CD4-positive, alpha-beta T cell treated with Interleukin-2 at 100 ng/mL for 4 hours (primary cell): Measurements from ENCODE around the gene MEF2C.
"Not testable (repeated sequence)": the region's sequence is repeated elsewhere in the genome, so short reads cannot be mapped to it uniquely, and the experiment has no call there.

ENCODE experiments used
- DNase-seq: peaks from one replicate; pipeline ENCODE4 v3.0.0-alpha.2; 2020; ENCODE audit warnings: low spot score

The MEF2C gene

DNA sequence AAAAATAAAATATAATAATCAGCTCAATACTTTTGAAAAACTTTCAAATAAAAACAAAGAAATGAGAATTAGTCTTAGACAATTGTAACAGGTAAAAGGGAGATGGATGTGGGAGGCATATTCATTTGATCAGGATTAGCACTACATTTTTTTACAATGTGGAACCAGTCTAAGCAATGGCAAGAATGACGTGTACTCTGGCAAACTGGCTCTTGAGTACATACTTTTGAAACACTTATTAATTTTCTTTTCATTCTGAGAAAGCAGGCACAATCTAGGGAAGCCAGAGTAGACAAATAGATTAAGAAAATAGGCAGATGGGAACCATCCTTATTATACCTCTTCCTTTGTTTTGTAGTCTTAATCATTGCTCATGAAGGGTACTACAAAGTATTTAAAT lies 79.7 kb downstream of the MEF2C start:
- no peak for DNase-seq

DNA sequence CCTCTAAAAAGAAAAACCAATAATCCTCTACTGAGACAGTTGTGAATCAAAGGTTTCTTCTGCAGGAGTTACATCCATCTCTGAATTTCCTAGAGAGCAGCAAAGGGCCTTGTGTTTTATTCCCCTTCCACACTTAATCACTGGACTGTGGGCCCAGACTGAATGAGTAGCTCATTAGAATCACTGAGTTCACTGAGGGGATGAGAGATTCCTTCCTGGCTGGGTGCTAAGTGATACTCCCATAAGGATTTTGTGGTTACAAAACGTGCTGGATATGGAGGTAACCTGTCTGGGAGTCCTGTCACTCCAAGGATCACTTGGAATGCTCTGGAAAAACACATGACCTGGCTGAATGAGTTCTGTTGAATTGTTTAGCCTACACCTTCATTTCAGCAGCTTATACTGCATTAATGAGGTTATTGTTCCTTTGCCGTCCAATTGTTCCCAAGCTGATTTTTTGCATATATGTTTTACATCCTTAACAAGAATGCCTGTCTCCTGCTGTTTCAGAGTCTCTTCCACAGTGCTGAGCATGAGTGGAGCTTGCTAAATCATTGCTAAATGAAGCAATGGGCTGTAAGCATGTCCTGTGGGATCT lies 82.9 kb downstream of the MEF2C start:
- DNase-seq: no peak

DNA sequence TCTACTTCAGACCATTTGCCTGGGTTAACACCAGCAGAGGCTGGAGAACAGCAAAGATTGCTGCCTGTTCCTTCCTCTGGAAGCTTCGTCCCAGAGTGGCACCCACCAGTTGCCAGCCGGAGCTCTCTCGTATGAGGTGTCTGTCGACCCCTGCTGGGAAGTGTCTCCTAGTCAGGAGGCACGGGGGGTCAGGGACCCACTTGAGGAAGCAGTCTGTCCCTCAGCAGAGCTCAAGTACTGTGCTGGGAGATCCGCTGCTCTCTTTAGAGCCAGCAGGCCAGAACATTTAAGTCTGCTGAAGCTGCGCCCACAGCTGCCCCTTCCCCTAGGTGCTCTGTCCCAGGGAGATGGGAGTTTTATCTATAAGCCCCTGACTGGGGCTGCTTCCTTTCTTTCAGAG lies 84.1 kb downstream of the MEF2C start:
- DNase-seq: not testable (repeated sequence)

DNA sequence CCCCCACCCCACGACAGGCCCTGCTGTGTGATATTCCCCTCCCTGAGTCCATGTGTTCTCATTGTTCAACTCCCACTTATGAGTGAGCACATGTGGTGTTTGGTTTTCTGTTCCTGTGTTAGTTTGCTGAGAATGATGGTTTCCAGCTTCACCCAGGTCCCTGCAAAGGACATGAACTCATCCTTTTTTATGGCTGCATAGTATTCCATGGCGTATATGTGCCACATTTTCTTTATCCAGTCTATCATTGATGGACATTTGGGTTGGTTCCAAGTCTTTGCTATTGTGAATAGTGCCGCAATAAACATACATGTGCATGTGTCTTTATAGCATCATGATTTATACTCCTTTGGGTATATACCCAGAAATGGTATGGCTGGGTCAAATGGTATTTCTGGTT lies 89.2 kb downstream of the MEF2C start:
- not testable (repeated sequence) for DNase-seq

DNA sequence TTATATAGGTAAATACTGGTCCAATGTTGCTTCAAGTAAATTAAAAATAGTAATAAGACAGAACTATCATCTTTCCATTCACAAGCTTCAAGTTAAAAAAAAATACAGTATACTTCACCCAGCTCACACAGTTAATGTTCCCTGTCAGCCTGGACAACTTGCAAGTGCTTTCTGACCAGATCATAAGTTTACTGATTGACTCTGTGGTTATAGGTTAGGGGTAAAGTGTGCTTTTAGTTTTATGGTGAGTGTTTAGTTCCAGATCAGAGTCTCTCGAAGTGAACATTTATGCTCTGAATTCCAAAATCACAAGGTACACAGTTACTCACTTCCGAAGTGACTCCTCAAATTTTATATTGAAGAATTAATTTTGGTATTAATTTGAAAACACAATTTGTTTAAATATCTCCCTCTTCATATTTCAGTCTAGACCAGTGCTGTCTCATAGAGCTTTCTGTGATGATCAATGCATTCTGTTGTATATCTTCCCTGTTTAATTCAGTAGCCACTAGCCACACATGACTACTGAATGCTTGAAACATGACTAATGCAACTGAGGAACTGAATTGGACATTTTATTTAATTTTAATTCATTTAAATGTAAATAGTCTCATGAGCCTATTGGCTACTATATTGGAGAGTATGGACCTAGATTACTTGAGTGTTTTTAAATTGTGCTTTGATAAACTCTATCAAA lies 90.7 kb downstream of the MEF2C start:
- no peak for DNase-seq

DNA sequence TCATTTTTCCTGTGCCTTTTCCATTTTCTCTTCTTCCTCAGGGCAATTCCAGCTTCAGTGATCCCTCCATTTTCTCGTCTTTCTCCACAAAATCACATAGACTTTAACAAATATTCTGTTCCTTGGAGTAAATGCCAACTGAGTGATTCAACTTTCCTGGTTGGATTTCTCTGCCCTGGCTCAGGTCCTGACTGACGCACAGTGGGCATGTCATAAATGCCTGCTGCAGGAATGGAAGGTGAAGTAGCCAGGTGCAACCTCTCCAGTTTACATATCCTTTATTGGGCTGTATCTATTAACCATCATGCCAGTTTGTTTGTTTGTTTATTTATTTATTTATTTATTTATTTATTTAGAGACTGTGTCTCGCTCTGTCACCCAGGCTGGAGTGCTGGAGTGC lies 95.1 kb downstream of the MEF2C start:
- DNase-seq: no peak

DNA sequence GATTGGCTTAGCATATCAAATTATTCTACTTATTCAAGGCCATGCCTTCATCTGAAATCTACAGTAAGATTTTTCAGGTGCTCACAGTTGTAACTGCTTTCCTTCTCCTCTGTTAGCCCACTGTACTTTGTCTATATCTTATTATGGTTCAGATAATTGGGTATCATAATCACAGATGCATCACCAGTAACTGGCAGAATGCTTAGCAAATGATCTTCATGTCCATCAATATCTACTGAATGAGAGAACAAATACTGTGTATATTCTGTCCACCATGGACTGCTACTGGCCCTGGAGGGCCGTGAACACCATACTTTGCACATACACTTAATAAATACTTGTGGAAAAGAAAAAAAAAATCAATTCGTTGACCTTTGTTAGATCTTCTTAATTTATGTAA lies 96.2 kb downstream of the MEF2C start:
- DNase-seq: no peak

DNA sequence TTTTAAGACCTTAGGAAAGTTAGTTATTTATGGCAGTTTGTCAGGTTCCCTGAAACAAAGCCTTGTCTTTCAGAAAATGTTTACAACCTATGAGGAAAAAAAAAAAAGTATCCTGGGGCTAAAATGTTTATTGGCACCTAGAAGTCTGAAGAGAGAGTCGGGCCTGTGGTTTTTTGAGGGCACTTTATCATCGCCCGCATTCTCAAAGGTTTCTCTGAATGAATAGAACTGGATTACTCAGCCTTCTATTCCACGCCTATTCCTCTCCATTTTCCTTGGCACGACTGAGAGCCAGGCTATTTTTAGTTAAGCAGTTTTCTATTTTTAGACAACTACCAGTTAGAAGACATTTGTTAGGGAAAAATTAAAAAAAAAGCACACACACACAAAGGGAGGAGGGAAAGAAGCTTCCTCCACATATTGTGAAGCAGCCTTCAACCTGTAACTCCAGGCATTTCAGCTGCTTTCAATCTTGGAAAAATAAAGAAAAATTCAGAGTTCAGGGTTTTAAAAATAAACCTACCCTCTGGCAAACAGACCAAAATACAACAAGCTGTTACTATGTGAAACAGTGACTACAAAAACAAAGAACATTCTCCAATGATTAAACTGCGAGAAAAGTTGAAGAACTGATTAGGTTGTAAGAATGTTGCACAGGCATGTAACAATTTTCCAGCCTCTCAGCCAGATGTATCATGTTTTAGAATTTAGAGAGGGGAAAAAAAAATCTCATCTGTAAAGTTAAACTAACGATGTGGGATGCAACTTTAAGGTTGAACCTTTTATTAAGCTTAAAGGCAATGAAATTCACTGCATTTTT lies 97.0 kb downstream of the MEF2C start:
- DNase-seq: no peak

DNA sequence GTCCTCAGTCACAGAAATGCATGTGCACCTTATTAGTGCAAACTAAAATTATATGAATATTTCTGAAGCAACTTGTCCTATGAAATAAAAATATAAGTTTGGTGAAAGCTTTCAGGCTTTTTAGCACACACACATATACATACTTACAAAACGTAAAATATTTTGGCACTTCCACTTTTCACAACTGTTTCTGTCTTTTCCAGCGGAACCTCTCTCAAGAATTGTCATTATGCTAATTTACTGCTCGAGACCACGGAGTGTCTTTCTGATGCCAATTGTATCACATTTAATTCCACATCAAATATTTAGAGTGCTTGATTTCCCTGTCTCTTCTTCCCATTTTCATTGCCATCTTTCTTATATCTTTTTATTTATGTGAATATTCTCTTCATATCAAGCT lies 100.4 kb downstream of the MEF2C start:
- DNase-seq: no peak

DNA sequence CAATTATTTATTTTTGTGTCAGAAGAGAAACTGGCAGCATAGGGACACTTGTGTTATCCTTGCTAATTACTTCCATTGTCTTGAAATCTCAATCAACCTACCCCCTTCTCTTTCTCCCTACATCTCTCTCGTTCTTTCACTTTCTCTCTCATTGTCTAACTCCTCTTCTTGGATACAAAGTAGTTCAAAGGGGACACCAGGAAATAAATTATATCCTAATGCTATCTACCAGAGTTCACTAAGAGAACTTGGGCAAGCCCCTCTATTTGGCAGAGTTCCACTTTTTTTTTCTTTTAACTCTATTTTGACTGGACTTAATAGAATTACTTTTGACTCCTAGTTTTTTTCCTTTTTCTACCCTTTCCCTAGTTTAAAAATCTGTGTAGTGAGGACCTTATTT lies 102.2 kb downstream of the MEF2C start:
- no peak for DNase-seq

DNA sequence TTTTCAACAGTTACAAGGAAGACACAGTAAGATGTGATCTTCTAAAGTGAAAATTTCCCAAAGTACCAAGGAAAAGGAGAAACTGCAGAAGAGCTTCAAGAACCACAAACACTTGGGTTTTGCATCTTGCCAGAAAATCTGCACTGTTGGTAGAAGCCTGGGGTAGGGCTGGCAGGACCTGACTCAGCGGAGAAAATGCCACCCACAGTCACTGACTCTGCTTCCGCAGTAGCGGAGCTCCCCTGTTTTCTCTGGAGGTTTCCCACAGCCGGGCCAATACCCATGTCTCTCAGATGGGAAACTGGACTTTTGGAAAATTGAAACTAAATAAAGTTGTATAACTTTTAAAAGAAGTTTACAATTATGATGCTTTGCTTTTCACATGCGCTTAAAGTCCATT lies 104.2 kb downstream of the MEF2C start:
- no peak for DNase-seq

DNA sequence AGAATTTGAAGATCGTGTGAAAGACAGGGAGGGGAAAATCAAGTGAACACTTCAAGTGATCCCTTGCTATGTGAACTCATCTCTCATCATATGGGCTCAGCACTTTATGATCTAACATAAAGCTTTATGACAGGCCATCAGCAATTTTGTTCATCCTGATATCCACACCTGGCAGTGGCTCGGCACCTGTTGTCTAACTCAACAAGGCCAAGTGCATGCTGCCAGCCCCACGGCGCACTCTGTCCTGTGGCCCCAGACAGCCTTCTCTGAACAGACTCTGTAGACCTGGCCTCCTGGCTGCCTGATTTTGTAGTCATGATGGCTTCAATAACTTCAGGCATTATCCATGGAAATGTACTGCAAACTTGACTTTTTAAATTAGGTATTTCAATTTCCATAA lies 106.3 kb downstream of the MEF2C start:
- DNase-seq: no peak

DNA sequence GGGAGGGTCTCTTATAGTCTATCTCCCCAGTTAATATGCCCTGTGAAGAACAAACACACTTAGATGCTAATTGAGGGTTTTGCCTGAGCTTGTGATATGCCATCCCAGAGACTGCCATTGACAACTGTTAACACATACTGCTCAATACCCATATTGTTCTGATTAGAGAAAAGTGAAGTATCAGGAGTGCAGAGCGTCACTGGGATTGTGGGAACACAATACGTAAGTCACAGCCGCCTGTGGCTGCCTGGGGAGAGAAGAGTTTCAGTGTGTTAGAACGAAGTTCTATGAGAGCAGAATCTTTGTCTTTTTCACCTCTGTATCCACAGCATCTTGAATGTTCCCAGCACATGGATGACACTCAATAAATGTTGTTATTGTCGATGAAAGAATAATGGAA lies 110.2 kb downstream of the MEF2C start:
- DNase-seq: no peak

DNA sequence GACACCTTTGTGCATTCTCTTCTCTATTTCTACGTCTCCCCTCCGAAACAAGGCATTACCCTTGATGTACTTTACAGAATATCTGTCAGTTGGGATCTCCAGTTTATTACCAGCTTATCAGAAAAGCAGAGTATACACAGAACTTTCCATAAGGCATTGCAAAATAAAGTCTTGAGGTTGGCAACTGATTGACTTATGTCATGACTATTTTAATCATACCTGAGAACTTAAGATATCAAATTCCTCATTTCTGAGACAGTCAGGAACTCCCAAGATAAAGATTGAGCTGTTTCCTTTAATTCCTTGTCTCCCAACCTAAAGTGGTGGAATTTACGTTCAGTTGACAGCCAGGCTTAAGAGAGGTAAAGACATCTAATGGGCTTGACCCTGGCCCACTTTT lies 110.9 kb downstream of the MEF2C start:
- no peak for DNase-seq

DNA sequence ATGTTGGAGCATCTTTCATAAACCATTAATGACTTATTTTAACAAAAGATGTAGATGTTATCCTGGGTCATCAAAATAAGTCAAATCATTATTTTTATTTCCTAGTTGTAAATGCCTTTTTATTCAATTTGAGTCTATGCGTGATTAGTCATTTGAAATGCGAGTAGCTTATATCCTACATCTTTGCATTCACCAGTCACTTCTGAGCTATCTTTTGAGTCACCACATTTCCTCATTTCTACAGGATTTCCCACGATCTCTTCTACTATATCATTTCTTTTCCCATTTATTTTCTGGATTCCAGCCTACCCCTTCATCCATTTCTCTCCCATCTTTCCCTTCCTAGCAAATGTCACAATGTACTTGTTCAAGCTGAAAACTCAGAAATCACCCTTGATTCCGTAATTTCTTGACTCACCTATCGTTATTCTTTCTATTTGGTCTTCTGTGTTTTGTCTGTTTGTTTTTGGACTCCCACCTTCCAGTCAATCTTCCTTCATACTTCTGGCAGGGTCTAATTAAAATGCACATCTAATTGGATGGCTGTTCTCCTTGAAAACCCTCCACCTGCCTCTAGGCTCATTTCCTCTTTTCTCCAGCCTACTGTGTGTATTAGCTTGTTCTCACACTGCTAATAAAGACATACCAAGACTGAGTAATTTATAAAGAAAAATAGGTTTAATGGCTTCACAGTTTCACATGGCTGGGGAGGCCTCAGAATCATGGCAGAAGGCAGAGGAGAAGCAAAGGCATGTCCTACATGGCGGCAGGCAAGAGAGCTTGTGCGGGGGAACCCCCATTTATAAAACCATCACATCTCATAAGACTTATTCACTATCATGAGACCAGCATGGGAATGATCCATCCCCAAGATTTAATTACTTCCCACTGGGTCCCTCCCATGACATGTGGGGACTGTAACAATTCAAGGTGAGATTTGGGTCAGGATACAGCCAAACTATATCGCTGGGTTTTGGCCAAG lies 112.4 kb downstream of the MEF2C start:
- DNase-seq: no peak

DNA sequence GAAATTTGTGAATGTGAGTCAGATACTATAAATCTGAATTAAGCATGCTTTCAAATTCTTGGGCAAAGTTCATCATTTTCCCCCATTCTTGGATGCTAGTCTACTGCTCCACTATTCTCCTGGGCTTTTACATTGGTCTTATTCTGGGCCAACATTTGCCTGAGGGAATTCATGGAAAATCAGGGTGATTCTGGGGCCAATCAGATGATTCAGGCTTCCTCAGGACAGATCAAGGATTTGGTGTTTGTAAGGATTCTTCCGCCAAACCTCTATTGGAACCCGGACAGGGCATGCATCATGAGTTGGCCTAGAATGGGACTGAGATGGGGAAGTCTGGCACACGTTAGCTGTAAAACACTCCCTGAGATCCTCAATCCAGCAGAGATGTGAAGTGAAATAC lies 113.8 kb downstream of the MEF2C start:
- no peak for DNase-seq

DNA sequence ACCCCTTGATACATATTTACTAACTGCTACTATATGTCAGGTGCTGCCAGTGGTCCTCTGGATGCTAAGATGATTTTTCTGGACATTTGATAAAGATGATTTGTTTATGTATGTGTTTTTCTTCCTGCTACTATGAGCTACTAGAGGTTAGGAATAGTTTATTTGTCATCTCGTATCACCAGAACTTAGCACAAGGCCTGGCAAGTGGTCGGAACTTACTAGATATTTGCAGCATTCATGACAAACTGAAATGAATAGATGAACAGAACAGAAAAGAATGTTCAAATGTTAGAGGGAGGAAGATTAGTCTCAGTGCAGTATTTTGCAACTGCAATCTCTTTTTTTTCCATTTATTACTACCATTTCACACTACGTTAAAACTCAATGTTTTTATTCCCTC lies 114.6 kb downstream of the MEF2C start:
- no peak for DNase-seq

DNA sequence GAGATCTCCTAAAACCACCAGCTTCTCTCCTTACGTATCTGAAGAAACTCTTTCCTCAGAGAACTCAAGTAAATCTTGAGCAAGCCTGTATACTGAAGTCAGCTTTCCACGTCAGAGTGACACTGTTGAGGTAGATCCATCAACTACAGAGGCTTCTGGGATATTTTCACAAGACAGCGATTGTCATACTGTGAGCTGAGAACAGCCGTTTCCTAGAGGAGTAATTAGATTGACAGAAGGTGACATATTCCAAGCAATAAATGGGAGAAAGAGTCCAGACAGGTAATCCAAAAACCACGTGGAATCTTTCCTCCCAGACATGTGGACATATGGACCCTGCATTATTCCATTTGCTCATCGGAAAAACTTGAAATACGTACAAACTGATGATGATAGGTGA lies 117.2 kb downstream of the MEF2C start:
- DNase-seq: no peak

DNA sequence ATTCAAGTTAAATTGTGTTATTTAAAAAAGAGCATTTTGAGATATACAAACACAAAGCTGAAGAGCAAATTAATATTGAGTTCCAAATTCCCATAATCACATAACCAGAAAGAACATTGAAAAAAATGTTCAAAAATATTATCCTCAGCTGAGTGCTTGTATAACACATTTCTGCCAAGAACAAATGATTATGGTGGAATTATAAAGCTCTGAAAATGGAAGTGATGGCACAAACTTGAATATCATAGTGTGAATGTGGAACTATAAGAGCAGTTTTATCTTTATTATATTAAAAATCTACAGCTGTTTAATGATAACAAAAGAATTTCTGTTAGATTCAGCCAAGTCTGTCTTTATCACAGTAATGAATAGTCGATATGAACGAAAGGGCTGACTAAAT lies 117.8 kb downstream of the MEF2C start:
- DNase-seq: no peak

DNA sequence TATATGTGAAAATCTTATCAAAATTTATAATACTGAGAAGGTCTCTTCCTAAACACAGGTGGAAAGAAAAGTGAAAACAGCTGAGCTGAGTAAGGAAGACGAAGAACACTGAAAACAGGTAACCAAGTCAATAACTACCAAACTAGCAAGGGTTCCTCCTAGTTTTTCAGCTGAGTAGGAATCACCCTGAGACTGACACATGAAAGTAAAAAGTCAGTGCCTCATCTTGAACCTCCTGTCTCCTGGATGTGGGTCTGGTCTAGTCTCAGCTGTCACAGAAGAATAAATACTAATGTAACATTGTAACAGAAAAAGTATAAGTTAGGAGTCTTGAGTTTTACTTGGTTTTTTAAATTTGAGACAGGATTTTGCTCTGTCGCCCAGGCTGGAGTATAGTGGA lies 121.0 kb downstream of the MEF2C start:
- no peak for DNase-seq

DNA sequence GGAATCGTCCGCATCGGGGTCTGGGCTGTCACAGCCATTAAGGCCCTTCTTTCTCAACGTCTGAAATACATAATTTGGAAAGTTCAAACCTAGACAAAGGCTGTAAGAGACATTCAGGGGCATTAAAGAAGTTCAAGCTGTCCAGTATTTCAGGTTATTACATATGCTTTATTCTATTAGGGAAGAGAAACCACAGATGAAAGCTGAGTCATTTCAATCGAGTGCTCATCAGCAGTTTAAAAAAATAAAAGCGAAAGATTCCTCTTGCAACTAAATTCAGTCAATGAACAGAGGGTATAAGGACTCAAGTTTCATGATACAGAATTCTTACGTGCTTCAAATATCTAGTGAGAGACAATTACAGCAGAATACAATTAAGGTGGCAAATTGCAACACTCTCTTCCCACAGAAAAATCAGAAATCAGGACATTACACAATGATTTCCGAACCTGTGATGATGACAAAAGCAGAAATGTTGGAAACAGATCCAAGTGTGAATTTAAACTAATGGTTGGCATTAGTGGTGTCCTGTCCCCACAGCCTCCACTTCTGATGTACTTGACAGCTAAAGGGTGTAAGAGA lies 121.6 kb downstream of the MEF2C start:
- no peak for DNase-seq

DNA sequence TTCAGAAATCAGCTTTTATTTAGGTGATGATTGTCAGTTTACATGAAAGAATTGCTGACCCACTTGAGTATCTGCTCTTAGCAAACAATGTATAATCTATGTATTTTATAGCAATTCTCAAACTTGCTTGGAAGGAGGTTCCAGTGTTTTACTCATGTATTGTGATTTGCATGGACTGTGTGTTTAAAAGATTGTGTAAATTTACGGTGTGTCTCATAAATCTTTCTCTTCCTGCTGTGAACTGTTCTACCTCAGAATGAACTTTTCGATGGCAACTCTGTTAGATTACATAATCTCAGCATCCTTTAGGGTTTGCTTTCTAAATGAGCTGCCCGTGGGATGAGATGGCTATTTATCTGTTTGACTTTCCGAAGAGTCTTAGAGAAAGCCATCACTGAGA lies 122.5 kb downstream of the MEF2C start:
- DNase-seq: no peak
